ENCODE data around the gene DDX10.
"Not testable (repeated sequence)": the region's sequence is repeated elsewhere in the genome, so short reads cannot be mapped to it uniquely, and the experiment has no call there.

The DDX10 gene

GRCh38 chr11:108779147-108779546 is 114.3 kb downstream of the DDX10 start:
- DNase-seq: not testable (repeated sequence)

DNA sequence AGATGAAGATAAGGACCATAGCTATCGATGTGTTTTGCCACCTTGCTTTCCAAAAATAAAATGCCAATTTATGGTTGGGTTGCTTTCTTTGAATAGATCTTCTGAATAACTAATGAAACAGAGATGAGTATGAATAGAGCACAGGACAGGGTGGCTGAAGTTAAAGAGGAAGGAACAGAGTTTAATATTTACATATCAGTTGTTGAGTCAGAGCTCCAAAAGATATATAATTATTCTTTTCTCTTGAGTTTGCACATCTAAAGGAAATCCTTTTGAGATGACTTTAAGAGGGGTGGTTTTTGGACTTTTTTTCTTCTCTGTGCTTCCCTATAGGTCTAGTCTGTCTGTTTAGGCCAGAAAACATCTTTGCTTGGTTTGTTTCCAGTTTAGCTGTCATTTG is 115.2 kb downstream of the DDX10 start:
- no peak for DNase-seq

DNA sequence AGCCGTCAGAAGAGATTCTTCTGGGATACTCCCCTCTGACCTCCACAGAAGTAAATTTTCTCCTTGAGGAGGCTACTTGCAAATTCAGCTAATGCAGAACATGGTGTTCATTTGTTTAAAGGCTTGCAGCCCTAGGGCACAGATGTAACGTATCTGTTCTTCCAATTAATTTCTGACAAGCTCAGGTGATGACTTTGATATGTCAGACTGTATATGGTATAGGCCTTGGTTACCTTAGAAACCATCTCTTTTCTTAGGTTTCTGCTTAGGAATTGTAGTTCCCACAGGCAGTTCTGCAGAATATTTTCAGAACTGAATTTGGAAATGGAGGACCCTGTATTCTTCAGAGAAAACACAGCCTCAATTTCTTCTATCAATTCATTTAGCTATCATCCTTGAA is 117.1 kb downstream of the DDX10 start:
- DNase-seq: no peak

GRCh38 chr11:108786281-108786990 is 121.6 kb downstream of the DDX10 start:
- no peak for DNase-seq

- DNase-seq: no peak
Observed at GRCh38 chr11:108787105-108787504, 122.2 kb downstream of the DDX10 start.

DNA sequence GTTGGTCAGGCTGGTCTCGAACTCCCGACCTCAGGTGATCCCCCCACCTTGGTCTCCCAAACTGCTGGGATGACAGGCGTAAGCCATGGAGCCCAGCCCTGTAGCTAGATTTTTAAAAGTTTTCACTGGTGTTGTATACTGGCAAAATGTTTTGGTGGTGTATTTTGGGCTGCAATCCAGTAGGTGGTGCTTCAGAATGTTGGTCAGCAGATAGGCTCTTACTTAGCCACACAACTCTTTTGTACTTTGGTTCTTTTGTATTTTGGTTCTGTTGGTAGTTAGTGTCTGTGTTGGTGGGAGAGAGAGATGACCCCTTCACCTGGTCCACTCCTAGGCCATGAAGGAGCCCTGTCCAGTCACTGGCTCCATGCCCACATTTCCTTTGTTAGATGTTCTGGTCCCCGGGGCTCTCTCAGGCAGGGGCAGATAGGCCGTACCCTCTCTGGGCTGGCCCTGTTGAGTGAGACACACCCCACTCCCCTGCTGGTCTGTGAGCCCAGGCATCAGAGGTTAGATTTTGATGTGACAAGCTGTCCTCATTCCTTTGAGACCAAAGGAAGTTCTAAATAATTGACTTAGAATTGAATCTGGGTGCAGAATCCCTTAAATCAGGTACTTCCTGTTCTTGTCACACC is 123.8 kb downstream of the DDX10 start:
- DNase-seq: no peak

DNA sequence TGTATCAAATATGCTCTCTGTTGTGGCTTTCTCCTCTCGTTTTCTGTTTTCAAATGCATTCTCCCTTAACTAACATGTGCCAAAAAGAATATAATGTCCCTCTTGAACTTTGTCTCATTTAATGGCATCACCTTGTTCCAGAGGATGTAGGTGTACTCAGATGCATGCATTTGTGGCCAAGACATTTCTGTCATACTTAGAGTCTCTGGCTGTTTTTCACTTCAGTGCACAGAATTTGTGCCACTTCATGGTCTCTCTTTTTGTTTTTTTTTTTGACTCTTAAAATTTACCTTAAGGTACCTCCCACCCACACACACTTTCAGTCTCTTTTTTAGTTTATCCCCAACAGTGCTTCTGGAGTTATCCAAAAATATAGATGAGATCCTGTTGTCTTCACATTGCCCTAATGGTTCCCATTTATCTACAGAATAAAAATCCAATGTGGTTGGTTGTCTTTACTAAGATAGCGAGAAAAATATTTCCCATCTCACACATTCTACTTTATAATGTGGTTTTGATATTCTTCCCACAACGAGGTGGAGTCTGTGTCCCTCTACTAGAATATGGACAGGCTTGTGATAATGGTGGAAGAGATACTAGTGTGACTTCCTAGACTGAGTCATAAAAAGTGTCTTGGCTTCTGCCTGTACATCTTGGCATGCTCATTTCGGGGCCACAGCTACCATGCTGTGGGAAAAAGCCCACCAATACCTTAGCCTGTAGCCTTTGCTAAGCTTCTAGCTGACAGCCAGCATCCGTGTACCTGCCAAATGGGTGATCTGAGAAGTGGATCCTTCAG is 125.8 kb downstream of the DDX10 start:
- DNase-seq: no peak

DNA sequence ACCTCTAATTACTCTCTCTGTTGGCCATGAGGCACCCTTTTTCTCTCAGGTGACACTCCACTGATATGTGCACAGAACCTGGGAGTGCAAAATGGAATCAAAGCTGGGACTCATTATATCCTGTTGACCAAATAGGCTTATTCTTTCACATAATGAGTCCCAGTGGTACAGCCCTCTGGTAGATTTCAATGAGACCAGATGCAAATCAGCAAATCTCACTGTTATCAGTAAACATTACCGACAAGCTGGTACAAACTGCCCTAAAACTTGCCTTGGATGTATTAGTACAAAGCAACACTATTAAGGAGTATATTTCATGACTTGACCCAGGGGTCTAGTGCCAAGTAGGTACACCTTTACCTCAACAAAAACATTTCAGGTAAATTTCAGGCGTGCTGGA is 128.3 kb downstream of the DDX10 start:
- DNase-seq: no peak

GRCh38 chr11:108793611-108794010 is 128.7 kb downstream of the DDX10 start:
- DNase-seq: no peak

GRCh38 chr11:108796551-108796950 is 131.7 kb downstream of the DDX10 start:
- DNase-seq: no peak

DNA sequence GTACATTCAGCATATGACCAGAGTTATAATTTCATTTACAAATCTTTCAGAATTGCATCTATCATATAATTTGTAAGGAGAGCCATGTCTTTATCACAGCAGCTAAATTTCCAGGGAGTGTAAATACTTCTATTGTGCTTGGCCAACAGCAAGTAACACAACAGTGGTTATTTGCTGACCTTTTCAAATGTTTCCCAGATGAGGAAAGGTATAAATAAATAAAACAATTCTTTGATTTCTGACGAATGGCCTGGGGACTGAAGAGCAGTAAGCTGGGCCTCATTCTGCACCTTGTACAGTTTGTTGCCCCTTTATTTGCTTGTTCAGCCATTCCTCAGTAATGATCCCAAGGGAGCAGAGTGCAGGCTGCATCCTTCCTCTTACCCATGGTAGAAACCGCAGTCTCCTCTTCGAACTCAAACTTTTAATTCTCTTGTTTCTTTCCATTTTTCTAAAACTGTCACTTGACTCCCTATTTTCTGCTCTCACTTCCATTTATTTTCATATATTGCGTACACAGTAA is 132.8 kb downstream of the DDX10 start:
- DNase-seq: no peak

DNA sequence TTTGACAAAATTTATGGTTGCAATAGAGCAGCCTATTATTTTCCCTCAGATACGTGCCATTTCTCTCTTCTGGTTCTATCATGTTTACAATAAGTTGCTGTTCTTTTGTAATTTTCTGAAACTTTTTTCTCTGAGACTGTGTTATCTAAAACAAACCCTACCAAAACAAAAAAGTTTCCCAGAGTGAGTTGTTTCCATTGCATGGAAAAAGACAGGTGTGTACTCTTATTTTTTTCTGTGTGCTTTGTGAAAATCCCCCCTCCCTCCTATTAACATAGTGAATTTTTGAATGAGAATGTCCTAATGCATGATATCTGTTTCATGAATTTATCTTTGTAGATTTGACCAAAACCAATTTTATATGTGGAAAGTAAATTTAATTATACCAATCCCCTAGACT is 137.6 kb downstream of the DDX10 start:
- no peak for DNase-seq

GRCh38 chr11:108803776-108804175 is 138.9 kb downstream of the DDX10 start:
- DNase-seq: no peak

DNA sequence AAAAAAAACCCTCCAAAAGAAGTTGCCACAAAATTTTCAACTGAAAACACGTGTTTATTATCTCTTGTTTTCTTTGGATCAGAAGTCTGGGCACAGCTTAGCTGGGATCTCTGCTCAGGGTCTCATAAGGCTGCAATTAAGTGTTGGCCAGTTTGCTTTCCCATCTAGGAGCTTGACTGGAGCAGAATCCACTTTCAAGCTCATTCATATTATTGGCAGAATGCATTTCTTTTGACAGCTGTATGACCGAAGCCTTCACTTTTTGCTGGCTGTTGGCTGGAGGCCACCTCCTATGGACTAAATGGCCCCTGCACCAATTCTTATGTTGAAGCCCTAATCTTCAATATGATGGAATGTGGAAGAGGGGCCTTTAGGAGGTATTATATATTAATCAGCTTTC is 139.6 kb downstream of the DDX10 start:
- DNase-seq: no peak

- no peak for DNase-seq
Observed at GRCh38 chr11:108805030-108805429, 140.2 kb downstream of the DDX10 start.

GRCh38 chr11:108807262-108807661 is 142.4 kb downstream of the DDX10 start:
- DNase-seq: no peak

DNA sequence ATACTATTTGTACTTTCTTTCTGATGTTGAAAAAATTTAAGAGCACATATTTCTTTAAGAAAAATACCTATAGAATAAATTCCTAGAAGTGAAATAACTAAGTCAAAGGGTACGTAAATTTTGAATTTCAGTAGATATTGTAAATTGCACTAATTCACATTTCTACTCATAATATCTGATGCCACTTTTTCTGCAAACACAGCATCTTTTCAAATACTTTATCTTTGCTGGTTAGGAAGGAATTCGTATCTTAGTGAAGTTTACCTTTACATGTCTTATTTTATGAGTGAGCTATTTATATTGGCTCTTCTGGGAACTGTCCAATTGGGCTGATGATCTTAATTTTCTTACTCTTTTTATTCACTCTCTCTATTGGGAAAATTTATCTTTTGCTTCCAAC is 148.2 kb downstream of the DDX10 start:
- no peak for DNase-seq

DNA sequence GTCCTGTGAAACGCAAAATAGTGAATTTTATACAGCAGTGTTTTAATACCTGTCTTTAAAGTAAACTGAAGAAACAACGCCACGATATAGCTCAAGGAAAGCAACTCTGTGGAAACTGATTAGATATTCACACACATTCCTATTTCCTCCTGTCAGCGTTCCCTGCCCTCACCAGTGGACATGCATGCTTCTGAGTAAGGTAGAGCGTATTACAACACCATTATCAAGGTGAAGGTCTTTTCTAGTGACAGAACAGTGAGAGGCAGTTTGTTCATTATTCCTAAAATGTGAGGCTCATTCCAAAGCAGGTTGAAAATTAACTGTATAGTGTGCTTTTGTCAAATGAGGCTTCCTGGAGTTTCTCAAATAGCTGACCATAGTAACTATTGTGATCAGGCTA is 153.1 kb downstream of the DDX10 start:
- no peak for DNase-seq

DNA sequence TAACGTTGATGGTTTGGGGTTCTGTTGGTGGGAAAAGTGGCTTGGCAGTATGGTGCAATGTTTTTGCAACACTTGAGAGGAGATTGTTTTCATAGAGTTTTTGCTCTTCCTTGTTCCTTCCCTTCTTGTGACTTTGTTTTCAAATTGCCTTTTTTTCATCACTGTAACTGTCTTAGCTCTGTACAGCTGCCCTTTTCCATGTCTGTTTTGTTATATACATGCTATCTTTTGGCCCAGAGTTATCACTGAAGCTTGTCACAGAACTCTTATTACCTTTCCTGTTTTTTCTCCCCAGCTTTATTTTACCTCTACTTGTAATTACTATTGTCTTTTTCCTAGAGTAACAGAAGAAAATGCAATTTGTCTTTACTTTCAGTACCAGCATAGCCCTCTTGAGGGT is 154.1 kb downstream of the DDX10 start:
- DNase-seq: no peak

DNA sequence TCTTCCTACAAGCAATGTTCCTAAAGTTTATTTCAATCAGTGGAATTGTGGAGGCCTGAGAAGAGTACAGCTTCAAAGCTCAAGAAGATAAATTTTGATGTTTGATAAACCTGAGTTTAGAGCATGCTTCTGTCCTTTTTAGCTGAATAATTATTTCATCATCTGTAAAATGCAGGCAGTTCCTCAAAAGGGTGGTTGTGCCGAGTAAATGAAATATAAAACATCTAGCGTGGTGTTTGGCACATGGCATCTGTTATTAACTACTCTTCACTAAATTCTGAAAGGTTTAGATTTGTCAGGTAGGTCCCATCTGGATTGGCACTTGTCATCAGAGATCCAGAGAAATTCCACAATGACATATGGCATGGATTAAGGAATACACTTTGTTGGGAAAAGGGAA is 155.1 kb downstream of the DDX10 start:
- no peak for DNase-seq

GRCh38 chr11:108823960-108824359 is 159.1 kb downstream of the DDX10 start:
- DNase-seq: not testable (repeated sequence)

- no peak for DNase-seq
Observed at GRCh38 chr11:108824545-108824944, 159.7 kb downstream of the DDX10 start.

DNA sequence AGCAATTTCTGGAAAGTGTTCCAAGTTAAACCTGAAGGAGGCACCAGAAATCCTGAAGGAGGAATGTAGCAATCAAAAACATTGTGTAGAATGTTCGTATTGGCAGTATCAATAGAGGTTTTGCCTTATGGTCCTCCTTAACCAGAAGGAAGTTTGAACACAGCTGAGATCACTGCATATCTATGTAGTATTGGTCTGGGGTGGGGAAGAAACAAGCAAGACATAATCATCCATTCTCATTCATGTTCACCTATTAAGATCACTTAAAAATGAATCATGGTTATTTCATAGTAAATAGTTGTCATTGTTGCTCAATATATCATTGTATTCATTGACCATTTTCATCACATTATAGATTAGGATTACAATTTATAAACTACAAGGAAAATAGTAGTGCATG is 160.5 kb downstream of the DDX10 start:
- no peak for DNase-seq

- no peak for DNase-seq
Observed at GRCh38 chr11:108826136-108826535, 161.3 kb downstream of the DDX10 start.

Measured in activated naive CD4-positive, alpha-beta T cell treated with anti-CD3 and anti-CD28 coated beads, Interleukin-2, amount 50 U/mL, for 16 hours (primary cell).